Lower leg skin (tissue), 4 donors: ENCODE data around the gene BDP1. TPM values are rescaled to one million over a fixed set of nuclear protein-coding genes. Genes with fewer than 3 reads are reported as not detected.
"Not testable (repeated sequence)": the region's sequence is repeated elsewhere in the genome, so short reads cannot be mapped to it uniquely, and the experiment has no call there.

Experiments used
- DNase-seq, 2 donors: peaks; one replicate each; pipeline ENCODE4 v3.0.0-alpha.2; 2019; ENCODE audit warnings: low spot score in 2 of 2
- H3K4me3 ChIP-seq: fragments of 200-600 bp; sonication (generic); 2 replicates; pipeline ENCODE4 v1.5.1; 2017; ENCODE audit warnings: mild to moderate bottlenecking, low read depth; ENCODE audit not compliant: poor library complexity, severe bottlenecking
- POLR2A ChIP-seq, 2 donors: fragments of 450-650 bp; IDR thresholded peaks; one replicate each; pipeline ENCODE4 v1.6.1; 2016 to 2017; ENCODE audit warnings: antibody characterized with exemption in 2 of 2, mild to moderate bottlenecking in 1 of 2, moderate library complexity in 1 of 2
- WGBS, 2 donors: methylation state at CpG; one replicate each; pipeline ENCODE4 v1.1.5; 2018; 5-methylcytosine and 5-hydroxymethylcytosine counted together
- intact Hi-C: fragments of 100-400 bp; cut with DNase I; formaldehyde crosslinking; loops from one replicate; pipeline ENCODE4 v1.15.0; 2023; ENCODE audit warnings: low total_unique reads
- total RNA-seq, 4 donors: library from RNA; depleted of rRNA; stranded (reverse); fragments of >200 nt; gene quantifications; one replicate each; pipeline ENCODE4 v1.1.0, GENCODE V29; 2016
- TF ChIP-seq, protein P1 (sequence below), 3 donors: fragments of 450-650 bp; IDR thresholded peaks; one replicate each; pipeline ENCODE4 v1.5.1; 2016; ENCODE audit warnings: antibody characterized with exemption in 3 of 3, mild to moderate bottlenecking in 3 of 3, moderate library complexity in 2 of 3

Gene BDP1
- total RNA-seq, 4 donors from 2014 or later = 21.7 to 31.2 (median 25.0) TPM

- DNase-seq = no peak
- WGBS, 2 donors = 95 to 97% methylated on average over 4 of the region's 4 CpGs
- intact Hi-C loops = no loop called here
- no peak for TF ChIP-seq POLR2A (IDR thresholded peaks at IDR 0.05)
- TF ChIP-seq, protein P1, sequence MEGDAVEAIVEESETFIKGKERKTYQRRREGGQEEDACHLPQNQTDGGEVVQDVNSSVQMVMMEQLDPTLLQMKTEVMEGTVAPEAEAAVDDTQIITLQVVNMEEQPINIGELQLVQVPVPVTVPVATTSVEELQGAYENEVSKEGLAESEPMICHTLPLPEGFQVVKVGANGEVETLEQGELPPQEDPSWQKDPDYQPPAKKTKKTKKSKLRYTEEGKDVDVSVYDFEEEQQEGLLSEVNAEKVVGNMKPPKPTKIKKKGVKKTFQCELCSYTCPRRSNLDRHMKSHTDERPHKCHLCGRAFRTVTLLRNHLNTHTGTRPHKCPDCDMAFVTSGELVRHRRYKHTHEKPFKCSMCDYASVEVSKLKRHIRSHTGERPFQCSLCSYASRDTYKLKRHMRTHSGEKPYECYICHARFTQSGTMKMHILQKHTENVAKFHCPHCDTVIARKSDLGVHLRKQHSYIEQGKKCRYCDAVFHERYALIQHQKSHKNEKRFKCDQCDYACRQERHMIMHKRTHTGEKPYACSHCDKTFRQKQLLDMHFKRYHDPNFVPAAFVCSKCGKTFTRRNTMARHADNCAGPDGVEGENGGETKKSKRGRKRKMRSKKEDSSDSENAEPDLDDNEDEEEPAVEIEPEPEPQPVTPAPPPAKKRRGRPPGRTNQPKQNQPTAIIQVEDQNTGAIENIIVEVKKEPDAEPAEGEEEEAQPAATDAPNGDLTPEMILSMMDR (IDR thresholded peaks at IDR 0.05) = no peak
- H3K4me3 ChIP-seq = no peak overlapping the region
Observed at GRCh38 chr5:71563161-71563560, 107.7 kb downstream of the BDP1 start.

DNA sequence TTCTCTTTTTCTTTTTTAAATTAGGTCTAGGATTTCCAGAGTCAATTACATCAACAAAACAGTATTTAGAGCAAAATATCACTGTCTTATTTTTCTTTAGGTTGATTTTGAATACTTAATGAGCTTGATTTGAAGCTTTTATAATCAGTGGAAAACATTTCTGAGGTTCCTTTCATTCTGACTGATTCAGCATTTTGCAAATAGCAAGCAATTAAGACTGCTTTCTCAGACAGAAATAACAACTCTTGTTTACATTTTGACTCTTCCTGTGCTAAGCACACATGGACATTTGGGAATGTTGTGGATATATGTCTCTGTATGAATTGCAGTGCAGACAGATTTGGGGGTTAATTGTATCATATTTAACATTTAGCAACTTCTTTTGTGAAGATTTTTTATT is 109.4 kb downstream of the BDP1 start:
- no peak for TF ChIP-seq POLR2A (IDR thresholded peaks at IDR 0.05)
- TF ChIP-seq, protein P1 (IDR thresholded peaks at IDR 0.05) = no peak
- DNase-seq = no peak
- H3K4me3 ChIP-seq = no peak overlapping the region
- intact Hi-C loops = no loop called here

DNA sequence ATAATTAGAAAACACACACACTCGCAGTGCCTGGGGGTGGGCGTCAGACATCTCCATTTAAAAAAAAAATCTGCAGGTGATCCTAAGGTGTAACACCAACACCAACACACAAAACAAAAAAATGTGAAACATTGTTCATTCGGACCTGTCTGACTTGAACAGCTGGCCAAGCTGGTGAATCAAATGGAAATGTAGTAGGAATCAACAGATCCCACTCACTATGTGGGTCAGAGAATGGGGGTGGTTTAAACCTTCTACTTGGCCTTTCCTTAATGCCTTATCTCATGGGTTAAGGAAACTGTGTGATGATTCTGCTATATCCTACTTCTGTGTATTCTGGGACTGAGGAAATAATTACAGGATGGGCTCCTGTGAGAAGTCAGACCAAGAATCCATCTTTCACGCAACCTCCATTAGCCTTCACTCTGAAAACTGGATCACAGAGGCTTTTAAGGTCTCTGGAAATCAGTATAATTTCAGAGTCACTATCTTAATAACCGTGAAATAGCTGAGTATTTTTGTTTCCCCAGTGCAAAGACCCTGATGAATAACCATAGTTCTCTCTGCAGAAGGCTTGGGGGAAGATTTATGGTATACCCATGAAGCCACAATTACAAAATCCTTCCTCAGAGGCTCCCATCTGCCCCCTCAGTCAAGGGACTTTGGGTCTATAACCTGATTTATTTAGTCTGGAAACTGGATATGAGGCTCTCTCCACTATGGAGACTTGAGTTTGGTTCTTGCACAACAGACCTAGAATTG is 114.5 kb downstream of the BDP1 start:
- DNase-seq = no peak
- no peak overlapping the region for H3K4me3 ChIP-seq
- intact Hi-C loops = no loop called here
- 83 to 92% methylated on average over 5 of the region's 5 CpGs for WGBS, 2 donors
- TF ChIP-seq, protein P1 (IDR thresholded peaks at IDR 0.05) = no peak
- TF ChIP-seq POLR2A (IDR thresholded peaks at IDR 0.05) = no peak

DNA sequence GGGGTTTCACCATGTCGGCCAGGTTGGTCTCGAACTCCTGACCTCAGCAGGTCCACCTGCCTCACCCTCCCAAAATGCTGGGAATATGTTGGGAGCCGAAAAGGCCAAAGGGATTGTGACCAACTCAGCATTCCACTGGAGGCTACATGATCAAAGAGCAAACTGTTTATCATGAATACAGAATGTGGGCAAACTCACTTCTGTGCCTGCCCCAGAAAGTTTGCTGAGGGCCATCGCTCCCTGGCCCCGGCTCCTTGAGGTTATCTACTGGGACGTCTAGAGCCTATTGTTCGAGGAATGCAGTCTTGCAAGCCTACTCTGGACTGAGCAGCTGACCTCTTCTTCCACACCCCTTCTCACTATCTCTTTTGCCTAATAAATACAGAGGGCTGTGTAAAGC is 116.4 kb downstream of the BDP1 start:
- H3K4me3 ChIP-seq, DNase-seq, intact Hi-C loops: not testable (repeated sequence)
- WGBS, 2 donors = 92 to 95% methylated on average over 7 of the region's 7 CpGs

- H3K4me3 ChIP-seq = no peak overlapping the region
- WGBS, 2 donors = 79 to 86% methylated on average over 7 of the region's 7 CpGs
- DNase-seq = no peak
- intact Hi-C loops = no loop called here
- no peak for TF ChIP-seq POLR2A (IDR thresholded peaks at IDR 0.05)
- TF ChIP-seq, protein P1 (IDR thresholded peaks at IDR 0.05) = no peak
Observed at GRCh38 chr5:71573591-71573990, 118.1 kb downstream of the BDP1 start.

DNA sequence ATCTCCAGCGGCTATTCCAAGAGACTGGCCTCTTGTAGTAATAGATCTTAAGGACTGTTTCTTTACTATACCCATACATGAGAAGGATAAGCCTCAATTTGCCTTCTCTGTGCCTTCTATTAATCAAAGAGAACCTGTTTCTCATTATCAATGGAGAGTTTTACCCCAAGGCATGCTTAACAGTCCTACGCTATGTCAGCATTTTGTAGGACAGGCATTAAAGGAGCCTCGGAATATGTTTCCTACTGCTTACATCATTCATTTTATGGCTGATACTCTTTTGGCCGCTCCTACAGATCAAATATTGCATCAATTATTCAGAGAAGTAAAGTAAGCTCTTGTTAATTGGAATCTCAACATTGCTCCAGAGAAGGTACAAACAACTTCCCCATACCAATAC is 120.1 kb downstream of the BDP1 start:
- WGBS, 2 donors = 83 to 86% methylated on average over 4 of the region's 4 CpGs
- intact Hi-C loops = loop anchor here (5.0 kb wide), 1 partner anchor 1772 kb away; no protein-coding TSS in a partner anchor
- not testable (repeated sequence) for DNase-seq, H3K4me3 ChIP-seq

DNA sequence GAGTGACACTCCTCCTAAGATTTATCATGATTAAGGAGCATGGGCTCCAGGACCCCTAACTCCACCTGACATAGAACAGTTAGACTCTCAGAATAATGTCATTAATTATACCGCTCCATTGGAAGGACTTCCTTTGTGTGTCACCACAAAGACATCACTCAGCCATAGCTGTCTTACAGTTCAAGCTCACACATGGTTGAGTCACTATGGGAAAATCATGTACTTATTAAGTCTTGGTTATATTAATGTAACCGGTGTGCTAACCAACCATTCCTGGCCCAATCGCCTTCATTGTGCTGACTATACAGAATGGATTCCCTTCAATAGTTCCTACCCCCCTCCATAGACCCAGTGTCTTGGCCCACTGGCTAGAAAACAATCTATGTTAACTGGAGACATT is 120.8 kb downstream of the BDP1 start:
- no peak for DNase-seq
- TF ChIP-seq, protein P1 (IDR thresholded peaks at IDR 0.05) = no peak
- TF ChIP-seq POLR2A (IDR thresholded peaks at IDR 0.05) = no peak
- H3K4me3 ChIP-seq = no peak overlapping the region
- intact Hi-C loops = loop anchor here (5.0 kb wide), 1 partner anchor 1771 kb away; no protein-coding TSS in a partner anchor
- 93% methylated on average over 3 of the region's 3 CpGs for WGBS, 2 donors

DNA sequence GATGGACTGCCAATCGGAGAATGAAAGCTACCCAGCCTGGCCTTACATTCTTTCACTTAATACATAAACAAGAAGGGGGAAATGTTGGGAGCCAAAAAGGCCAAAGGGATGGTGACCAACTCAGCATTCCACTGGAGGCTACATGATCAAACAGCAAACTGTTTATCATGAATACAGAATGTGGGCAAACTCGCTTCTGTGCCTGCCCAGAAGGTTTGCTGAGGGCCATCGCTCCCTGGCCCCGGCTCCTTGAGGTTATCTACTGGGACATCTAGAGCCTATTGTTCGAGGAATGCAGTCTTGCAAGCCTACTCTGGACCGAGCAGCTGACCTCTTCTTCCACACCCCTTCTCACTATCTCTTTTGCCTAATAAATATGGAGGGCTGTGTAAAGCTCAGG is 122.4 kb downstream of the BDP1 start:
- H3K4me3 ChIP-seq, DNase-seq: not testable (repeated sequence)
- 88% methylated on average over 6 of the region's 6 CpGs for WGBS, 2 donors
- intact Hi-C loops = loop anchor here (5.0 kb wide), 1 partner anchor 1769 kb away; no protein-coding TSS in a partner anchor
